GM12872 (cell line): ENCODE measurements around the gene SIM1.

ENCODE experiments used
- TF ChIP-seq, protein P1 (sequence below): IDR thresholded peaks from 3 replicates; pipeline ENCODE4 v1.5.1; 2011; ENCODE audit warnings: low read depth, mild to moderate bottlenecking, low read length, moderate library complexity; ENCODE audit not compliant: insufficient read depth

The SIM1 gene

DNA sequence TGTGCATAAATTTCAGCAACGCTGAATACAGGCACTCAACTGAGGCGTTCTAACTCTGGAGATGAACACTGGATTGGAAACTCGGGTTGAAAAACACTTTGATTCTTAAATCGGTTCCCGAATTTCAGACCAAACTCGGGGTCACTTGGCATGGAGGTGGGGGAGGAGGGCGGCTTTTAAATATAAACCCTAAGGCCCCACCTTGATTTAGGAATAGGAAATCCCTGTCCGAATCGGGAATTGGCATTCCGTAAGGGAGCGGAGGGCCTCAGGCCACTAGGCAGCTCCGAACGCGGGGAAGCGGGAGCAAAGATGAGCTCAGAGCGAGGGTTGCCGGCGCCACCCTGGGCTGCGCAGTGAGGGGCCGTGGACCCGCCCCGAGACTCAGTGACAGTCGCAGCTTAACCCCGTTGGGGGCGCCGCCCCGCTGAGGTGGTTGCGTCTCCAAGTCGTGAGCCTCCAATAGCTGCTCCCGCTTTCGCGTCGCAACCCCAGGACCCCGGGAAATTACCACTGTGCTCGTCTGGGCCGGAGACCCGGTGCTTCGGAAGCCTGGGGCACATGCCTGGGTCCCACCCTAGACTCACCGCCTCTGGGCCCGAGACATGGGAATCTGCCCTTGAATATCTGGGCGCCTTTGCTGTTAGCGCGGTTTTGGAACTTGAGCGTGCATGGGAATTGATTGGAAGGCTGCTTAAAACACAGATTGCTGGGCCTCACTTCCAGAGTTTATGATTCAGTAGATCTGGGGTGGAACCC lies 4.6 kb upstream of the SIM1 start:
- TF ChIP-seq, protein P1, sequence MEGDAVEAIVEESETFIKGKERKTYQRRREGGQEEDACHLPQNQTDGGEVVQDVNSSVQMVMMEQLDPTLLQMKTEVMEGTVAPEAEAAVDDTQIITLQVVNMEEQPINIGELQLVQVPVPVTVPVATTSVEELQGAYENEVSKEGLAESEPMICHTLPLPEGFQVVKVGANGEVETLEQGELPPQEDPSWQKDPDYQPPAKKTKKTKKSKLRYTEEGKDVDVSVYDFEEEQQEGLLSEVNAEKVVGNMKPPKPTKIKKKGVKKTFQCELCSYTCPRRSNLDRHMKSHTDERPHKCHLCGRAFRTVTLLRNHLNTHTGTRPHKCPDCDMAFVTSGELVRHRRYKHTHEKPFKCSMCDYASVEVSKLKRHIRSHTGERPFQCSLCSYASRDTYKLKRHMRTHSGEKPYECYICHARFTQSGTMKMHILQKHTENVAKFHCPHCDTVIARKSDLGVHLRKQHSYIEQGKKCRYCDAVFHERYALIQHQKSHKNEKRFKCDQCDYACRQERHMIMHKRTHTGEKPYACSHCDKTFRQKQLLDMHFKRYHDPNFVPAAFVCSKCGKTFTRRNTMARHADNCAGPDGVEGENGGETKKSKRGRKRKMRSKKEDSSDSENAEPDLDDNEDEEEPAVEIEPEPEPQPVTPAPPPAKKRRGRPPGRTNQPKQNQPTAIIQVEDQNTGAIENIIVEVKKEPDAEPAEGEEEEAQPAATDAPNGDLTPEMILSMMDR: no peak

DNA sequence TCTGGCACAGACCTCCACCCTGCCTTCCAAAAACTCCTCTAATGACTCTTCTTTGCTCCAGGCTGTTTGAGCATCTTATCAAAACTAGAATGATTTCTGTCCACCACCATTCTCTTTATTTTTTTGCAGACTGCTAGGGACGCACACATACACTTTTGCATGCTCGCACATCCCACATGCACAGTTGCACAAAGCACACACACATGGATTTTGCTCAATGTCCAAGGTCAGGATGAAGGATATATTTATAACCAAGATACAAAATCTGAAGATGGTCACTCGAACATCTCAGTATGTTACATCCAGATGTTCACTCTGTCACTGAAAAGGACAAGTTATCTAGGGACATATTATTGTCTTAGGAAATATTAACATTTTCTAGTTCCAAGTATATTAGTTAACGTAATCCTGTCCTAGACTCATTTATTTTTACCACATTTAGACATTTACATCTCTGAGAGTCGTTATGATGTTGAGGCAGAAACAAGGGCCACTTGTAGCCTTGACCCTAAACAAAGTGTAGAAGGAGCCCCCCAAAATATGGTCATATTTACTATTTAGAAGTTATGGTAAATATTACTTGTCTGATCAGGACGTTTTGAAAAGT lies 3.4 kb upstream of the SIM1 start:
- TF ChIP-seq, protein P1: no peak

DNA sequence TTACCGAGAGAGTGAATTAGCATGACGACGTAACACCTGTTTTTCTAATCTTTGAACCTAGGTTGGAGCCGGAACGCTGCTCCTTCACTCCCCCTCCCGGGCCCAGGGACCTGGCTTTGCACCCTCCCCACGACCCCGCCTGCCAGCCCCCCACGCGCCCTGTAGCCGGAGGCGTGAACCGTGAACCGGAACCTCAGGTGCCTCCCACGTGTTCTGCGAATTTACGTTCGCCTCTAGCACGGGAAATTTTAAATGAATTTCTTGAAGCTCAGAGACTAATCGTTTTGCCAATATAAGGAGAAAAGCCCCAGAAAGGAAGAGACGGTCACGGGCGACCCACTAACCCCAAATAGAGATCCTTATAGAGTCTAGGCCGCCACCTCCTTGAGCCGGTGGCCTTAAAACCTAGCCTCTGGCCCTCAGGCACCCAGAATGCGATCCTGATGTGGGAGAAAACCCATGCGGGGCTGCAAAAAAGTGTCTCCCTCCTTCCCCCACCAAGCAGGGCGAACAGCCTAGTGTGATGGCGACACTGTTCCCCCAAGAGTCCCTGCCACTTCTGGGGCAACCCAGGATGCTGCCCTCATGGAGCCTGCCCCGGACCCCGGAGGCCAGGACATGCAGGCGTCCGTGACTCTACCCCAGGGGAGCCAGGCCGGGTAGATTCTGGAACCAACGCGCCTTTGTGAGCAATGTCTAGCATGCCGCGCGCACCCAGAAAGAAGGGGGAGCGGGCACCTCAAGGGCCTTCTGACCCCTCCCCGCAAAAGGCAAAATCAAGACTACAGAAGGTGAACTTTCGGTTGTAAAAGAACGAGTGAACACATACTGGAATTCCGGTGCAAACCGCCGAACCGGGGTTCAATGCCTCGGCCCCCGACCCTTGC lies 2.7 kb upstream of the SIM1 start:
- TF ChIP-seq, protein P1: no peak

DNA sequence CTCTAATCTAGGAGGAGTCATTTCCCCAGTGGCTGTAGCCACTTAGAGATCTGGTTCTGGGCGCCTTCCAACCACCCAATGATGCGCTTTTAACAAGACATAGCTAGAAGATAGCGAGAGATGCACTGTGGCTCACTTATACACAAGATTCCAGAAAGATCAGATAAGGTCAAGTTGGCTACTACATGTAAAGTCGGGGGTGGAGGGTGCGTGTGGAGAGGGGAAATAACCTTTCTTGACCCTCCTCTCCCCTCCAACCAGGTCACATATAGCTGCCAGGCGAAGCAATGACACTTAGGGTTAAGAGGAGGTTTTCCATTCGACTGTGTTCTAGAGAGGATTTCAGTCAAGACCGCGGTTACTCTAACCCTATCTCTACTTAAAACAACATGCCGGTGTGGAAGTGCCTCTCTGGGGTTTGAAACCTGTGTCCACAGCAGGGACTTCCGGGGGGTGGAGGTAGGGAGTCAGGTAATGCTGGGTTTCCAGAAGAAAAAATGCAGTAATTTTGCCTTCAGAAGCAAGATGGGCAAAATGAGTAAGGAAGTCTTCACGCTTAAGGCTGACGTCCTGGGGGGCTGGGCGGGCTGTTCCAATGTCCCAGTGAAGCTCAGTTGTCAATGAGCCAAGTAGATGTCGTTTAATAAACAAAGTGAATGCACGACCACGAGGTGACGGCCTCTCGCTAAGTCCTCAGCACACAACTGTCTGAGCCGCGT lies 1.8 kb upstream of the SIM1 start:
- TF ChIP-seq, protein P1: no peak

DNA sequence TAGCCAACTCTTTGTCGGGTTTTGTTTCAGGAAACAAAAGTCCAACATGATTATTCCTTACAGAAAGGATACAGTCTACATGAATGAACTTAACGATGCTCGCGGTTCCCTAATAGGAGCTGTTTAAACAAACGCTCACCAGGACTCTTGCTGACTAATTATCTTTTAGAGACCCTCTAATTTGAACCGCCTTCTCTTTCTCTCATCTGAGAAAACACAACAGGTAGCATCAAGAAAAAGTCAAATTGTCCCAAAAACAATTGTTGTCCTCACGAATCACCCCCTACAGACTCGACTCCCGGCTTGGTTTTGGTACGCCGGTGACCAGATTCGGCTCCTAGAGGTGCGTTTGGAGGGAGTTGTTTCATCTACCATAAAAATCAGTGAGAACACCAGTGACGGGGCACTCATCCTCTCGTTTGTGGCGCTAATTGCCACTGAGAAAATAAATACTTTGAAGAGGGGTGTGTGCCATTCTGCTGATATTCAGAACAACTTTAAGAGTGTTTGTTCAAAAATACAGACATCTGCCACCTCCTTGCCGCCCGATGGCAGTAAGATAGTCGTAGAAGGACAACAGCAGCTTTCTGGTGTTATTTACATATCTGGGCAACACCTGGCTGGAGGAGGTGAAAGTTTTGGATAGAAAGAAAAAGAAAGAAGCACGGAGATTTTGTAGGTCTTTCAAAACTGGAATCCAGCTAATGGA lies 1.1 kb upstream of the SIM1 start:
- TF ChIP-seq, protein P1: no peak

DNA sequence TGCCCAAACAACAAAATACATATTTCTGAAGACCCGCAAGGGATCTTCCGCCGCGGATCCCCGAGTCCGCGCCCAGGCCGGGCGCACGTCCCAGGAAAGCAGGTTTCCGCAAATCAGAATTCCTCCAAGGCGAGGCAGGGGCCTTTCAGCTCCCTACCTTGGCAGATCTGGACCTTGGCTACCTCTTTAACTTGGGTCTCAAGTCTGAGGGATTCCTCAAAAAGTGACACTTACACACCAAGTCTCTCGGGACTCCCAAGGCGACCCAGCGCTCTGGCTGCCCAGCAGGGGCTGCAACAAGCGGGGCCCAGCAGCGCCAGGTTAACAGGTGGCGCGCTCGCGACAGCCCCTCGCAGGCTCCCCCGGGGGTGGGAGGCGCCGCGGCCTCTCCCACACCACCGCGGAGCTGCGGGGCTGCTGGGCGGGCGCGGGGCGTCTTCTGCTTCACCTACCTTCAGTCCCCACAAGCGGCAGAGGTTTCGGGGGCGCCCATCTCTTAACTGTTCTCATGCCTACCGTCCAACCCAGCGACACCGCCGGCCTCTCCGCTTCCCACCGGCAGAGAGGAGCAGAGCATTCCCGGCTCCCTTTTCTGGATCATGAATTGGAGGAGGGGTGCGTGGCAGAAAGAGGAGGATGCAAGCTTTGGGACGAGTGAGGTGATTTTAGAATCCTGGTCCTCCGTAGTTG lies 414 bp downstream of the SIM1 start:
- TF ChIP-seq, protein P1: no peak
